Inflammatory macrophage (primary cell): ENCODE measurements around the gene TFEC.
A peak's percentile ranks its signal among the peaks of the same experiment; 100 is the strongest.
"Not testable (repeated sequence)": the region's sequence is repeated elsewhere in the genome, so short reads cannot be mapped to it uniquely, and the experiment has no call there.

Source experiments
- DNase-seq, 2 donors: peaks; one replicate each; pipeline ENCODE4 v3.0.0-alpha.2; 2020 to 2022

The TFEC gene

DNA sequence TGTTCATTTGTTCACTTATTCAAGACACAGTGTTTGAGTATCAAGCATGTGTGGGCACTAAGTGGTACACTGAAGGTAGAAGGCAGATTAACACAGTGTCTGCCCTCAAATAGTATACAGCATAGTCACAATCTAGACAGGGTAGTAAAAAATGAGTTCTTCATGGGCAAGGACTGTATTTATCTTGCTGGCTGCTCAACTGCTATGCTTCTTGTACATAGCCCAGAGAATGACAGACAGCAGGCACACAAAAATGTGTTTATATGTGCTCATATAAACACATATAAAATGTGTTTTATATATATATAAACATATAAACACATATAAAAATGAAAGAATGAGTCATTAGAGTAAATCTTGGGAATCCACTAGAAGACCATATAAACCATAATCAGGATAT is 43.1 kb downstream of the TFEC start:
- no peak for DNase-seq

DNA sequence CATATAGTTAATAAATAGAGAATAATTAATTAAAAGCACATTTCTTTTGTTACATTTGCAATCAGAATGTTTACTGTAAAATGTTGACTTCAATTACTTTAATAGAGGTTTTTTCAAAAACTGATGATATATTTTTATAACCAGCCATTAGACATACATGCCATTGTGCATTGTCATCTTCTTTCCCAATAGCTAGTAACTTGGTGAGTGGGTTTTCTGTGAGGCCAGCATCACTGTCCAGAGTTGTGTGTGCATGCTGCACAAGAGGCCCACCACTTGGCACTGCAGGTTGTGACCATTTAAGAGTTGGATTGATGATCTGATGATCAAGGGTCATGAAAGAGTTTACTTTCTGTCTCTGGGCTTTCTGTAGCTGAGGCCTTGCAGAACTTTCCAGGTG is 46.5 kb downstream of the TFEC start:
- peak in 1 of 2 donors; percentile 38 for DNase-seq

DNA sequence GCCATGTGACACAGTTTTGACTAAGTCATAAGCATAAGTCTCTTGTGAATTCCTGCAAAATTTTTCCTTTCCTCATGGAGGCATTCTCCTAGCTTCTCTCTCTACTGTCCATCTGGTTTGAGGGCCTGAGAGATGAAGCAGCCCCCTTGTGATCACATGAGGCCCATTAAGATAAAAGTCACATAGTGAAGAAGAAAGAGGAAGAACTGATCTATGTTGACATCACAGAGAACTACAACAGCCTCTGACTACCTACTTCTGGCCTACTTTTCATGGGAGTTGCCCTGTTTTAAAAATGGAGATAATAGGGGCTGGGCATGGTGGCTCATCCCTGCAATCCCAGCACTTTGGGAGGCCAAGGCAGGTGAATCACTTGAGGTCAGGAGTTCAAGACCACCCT is 50.4 kb downstream of the TFEC start:
- peak; percentile 48 to 55 for DNase-seq

DNA sequence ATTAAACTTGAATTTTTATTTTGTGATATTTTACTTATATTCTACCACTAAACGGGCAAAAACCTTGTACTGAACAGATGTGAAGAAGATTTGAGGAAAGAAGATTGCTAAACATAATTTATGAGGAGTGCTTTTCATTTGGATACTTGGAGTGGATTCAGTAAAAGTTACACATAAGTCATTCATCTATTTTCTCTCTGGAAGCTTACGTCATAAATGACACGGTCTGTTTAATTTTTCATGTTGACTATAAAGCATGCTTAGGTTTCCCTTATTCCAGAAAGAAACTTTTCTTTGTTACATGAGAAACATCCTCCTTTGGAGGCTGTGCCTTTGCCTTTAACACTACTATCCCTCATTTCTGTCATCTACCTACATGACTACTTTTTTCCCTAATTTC is 53.9 kb downstream of the TFEC start:
- DNase-seq, result no peak

DNA sequence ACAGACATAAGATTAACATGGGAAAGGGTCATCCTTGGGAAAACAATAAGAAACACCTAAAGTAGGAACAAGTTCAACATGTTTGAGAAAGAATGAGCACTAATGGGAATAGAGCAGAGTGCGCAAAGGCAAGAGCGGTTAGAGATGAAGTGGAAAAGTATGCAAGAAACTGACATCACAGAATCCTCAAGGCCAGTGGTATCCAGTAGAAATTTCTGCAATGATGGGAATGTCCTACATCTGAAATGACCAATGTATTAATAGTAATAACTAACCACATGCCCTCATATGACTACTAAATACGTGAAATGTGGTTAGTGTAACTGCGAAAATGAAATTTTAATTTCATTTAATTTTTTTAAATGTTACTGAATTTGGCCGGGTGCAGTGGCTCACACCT is 54.8 kb downstream of the TFEC start:
- no peak for DNase-seq

DNA sequence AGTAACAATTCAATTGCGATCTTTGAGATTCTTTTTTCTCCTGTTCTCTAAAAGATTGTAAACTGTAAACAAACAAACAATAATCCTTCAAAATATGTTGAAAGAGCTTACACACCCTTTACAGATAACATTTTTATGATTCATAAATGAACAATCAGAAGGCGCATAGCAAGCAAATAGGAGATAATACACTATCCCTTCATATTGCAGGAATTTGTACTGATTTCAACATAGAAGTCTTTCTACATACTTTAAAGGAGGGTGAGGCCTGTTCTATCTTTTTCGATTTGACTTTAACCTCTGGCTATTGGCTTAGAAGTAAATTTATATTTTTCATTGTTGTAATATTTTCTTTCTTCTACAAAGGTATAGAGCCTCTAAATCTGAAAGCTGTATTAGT is 57.2 kb downstream of the TFEC start:
- no peak for DNase-seq

DNA sequence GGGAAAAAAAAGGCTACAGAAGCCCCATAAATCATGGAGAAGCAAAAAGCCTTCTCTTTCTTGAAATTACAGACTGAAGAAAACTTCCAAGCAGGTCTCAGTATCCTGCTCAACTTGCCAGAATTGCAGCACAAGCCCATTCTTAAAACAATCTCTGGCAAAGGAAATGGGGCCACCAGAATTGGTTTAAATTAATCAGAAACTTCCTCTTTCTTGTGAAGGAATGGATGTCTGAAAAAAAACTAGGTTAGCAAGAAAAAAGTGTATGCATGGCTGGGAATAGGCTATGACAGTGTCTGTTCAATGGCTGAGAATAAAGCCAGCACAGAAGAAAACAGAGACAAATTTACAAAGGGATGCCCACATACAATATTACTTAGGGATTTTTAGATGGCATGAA is 59.1 kb downstream of the TFEC start:
- DNase-seq, result peak in 1 of 2 donors; percentile 30

DNA sequence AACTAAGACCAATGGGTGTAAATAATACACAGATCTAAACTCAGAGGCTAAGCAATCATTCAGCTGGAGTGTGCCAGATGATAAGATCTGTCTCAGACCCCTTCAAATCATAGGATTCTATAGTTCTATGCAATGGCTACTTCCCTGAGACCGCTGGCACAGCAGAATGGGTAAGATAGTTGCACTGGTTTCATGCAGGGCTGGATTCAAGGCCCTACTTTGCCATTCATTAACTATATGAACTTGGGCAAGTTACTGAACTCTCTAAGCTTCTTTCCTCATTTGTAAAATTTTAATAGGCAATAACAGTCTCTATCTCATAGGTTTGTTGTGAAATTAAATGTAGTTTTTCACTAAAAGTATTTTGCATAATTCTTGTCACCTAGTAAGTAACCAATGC is 62.0 kb downstream of the TFEC start:
- DNase-seq, result no peak

DNA sequence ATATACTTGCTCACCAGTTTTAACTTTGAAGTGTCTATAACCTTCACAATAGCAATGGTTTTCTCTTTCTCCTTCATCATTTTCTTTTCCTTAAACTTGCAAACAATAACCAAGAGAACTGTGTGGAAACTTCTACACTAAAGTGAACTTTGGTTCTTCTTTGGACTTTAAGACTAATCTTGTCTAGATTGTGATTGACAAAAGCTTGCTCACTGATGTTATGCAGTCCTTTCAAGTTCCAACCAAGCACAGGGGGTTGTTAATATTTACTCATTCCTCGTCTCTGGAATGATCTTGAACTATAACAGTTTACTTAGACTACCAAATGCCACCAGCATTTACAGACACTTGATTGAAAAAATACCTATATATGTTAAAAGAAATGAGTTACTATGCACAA is 62.4 kb downstream of the TFEC start:
- DNase-seq, result no peak

DNA sequence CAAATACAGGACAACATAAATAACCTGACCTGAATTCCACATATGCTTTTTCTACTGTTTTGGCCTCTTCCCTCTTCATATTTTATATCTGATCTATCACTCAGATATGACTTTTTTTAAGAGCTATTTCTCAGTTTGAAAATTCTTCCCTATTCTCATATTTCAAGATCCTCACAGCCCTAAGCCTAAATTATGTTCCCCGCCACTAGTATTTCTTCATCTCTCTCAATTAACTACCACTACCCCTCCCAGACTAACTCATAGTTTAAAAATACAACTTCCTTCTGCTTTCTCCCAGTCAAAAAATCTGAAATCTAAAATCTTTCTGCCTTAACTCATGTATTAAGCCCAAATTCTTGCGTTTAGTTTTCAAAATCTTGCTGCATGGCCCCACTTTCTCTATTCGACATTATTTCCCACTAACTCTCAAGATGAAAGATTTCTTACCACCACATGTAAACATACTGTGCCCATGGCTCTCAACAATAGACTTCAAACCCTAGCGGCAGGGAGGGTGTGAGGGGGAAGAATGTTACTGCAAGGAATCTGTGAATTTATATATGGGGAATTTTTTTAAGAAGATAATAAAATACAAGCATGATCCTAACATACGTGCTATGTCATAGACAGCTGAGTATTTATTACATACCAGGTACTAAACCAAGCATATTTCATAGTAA is 64.6 kb downstream of the TFEC start:
- peak; percentile 34 to 70 for DNase-seq

DNA sequence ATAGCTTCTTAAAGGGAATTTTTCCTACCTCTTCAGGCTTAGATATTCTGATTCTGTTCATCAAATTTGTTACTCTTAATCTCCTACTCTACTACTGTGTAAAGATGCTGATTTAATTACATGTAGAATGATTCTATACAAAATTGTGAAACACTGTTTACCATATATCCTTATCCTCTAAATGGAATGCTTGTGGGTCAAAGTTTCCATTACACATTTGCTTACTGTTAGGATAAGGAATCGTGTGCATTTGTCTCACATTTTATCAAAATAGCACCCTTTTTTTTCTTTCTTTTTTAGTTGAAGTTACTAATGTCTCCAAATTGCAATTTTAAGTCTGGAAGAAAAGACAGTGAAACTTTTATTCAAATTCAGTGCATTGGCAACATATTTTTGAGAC is 65.3 kb downstream of the TFEC start:
- DNase-seq, result no peak

DNA sequence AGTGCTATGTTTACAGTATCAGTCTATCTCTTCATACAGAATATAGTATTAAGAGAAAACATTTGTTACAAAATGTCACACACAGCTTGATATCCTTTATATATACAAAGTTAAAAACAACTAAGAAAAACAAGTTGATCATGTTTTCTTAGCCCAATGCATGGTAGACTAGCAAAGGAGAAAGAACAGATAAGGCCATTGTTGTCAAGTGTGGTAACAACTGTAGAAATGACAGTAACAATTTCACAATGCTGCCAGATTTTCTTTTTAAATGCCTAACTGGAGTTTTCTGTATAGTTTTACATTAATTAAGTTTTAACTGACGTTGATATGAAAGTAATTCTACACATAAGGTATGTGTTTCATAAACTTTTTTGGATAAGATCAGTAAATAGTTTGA is 65.8 kb downstream of the TFEC start:
- DNase-seq, result peak in 1 of 2 donors; percentile 18

DNA sequence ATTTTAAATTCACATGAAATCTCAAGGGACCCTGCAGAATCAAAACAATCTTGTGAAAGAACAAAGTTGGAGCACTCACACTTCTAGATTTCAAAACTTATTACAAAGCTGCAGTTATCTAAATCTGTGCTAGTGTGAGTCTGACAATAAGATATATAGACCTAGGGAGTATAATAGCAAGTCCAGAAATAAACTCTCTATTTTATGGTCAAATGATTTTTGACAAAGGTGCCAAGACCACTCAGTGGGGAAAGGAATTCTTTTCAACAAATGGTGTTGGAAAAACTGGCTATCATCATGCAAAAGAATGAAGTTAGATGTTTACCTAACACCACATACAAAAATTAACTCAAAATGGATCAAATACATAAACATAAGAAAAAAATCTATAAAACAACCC is 68.2 kb downstream of the TFEC start:
- no peak for DNase-seq

DNA sequence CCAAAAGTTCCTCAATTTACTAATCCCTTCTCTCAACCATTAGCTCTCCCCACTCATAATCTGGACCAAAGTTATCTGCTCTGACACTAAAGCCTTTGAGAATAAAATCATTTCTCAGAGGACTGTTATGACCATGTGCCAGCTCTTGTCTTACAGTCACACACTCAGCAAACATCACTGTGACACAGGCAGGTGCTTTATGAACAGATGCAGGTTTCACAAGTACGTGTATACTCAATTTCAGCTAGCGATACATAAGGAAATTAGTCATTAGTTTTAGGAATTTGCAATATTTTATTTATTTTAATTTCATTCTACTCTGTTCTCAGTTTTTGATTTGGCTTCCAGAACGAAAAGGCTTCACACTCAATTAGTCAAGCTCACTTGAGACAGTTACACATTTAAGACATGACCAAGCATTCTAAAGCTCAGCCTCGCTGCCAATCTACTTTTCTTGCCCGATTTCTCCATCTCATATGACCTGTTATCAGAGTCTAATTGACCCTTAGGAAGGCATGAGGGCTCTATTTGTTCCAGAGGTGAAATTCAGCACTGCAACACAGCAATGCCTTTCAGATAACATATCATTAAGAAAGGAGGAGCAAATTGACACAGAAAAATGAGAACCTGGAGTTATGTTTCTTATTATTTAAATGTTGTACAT is 76.8 kb downstream of the TFEC start:
- no peak for DNase-seq

DNA sequence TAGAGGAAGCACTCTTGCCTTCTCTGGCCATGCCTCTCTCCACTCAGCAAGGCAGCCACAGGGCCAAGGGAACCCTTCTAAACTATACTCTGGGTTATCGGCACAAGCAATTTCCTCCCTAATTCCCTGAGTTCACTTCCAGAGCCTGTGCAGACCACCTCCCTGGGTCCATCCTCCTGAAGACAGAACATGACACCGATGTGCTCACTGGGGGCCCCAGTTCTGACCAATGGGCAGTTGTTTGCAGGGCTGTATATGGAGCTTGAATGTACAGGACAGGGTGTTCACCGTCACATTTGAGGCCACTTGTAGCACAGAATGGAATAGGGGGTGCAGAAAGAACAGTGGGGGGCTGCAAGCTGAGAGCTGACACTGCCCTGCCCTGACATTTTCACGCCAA is 77.7 kb downstream of the TFEC start:
- DNase-seq, result no peak

DNA sequence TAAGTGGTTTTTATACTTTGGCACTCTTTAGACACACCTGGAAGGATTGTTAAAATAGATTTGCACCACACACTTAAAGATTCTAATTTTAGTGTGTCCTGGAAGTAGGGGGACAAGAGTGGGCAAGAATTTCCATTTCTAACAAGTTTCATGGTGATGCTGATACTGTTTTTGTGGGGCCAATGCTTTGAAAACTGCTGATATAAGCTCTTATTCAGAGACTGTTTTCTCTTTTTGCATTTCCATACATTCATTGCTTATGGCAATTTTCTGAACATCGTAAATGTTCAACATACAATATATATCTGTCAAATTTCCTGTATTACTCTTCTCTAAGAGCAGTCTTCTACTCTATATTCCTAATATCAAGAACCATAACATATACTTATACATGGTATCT is 79.0 kb downstream of the TFEC start:
- no peak for DNase-seq

DNA sequence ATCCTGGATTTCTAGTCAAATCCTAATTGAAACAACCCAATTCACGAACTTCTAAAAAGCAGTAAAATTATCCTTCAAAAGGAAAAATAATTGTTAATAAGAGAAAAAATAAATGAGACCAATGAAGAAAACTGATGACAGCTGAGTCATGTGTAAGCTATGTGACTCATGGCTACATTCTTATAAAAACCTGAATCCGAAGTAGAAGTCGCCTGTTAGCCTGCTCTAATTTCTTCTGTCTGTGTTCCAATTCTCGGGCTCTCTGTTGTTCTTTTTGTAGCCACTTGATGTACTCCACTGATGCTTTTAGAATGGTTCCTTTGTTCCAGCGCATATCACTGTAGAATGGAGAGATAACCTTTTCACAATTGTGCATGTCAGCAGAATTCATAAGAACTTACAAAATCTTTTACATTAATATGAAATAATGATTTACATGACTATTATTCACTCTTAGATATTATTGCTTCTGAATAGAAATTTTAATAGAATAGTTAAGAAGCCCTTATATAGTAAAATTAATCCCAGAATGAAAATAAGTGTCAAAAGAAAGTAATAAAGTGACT is 88.8 kb downstream of the TFEC start:
- DNase-seq, result no peak

DNA sequence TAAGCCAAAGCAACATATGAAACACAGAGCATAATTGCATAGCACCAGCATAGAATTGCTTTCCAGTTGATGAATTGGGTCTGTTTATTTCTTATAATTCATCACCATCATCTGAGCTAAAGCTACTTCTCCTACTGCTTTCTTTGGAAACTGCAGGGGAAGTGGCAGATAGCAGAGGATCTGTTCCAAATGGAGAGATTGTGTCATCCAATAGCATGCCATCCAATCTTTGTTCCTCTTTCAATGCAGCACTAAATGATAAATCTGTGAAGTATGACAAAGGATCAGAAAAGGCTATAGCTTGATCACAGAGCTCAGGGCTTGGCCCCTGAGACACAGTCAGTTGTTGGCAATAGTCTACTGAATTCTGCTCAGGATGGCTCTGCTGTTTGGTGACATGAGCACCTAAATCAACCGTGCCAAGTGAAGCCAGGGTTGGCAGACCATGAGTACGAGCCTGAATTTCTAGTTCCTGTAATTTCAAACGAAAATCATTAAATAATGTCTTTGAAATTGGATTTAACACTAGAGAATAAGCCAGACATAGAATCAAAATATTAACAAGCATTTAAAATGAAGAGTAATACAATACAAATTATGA is 90.0 kb downstream of the TFEC start:
- peak; percentile 79 to 85 for DNase-seq

DNA sequence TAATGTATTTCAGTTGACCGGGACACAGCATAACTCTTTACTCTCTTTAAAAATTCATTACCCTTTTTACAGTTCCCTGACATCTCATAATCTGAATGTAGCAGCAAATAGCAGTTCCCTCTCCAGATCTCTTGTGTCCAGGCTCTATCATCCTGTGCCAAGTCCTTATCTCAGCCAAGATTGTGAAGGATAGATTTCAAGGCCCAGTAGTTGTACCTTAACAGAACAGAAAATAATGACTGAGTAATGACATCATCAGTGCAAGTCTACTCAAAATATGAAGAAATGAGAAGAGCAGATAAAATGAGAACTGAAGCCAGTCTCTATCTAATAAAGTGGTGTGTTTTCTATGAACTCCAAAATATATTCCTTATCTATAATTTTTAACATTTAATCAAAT is 92.6 kb downstream of the TFEC start:
- no peak for DNase-seq

DNA sequence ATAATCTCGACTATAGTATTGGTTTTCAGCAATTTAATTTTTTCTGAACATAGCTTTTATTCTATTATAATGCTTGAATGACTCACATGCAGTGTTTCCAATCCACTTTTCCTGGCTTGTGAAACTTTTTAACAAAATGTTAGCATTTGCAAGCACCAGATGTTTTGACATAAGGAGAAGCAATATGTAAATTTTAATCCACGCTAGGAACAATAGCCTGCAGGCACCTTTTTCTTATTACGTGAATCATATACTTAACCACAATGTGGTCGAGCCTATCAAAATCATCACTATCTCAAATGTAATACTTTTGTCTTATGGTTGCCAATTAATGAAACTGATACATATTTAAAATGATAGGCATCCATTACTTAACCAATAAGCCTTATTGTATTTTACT is 97.1 kb downstream of the TFEC start:
- DNase-seq, result no peak

DNA sequence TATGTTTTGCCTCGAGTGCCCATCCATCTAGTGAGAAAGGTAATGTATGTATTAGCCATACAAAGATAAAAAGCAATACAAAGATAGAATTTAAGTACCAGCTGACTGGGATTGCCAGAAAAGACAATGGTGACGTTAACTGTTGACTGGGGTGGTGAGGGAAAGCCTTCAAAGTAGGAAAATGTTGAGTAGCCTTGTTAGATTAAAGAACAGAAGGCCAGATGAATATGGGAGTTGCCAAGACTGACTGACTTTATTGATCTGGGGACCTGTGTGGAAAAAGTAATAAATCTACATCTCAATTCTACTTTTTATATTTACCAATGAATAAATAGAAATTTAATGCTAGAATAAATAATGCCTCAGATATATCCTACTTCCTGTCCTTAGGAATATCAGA is 97.7 kb downstream of the TFEC start:
- DNase-seq, result no peak

DNA sequence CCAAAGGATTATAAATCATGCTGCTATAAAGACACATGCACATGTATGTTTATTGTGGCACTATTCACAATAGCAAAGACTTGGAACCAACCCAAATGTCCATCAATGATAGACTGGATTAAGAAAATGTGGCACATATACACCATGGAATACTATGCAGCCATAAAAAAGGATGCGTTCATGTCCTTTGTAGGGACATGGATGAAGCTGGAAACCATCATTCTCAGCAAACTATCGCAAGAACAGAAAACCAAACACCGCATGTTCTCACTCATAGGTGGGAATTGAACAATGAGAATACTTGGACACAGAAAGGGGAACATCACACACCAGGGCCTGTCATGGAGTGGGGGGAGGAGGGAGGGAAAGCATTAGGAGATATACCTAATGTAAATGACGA is 100.4 kb downstream of the TFEC start:
- not testable (repeated sequence) for DNase-seq

DNA sequence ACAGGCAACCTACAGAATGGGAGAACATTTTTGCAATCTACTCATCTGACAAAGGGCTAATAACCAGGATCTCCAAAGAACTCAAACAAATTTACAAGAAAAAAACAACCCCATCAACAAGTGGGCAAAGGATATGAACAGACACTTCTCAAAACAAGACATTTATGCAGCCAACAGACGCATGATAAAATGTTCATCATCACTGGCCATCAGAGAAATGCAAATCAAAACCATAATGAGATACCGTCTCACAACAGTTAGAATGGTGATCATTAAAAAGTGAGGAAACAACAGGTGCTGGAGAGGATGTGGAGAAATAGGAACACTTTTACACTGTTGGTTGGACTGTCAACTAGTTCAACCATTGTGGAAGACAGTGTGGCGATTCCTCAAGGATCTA is 100.8 kb downstream of the TFEC start:
- not testable (repeated sequence) for DNase-seq

DNA sequence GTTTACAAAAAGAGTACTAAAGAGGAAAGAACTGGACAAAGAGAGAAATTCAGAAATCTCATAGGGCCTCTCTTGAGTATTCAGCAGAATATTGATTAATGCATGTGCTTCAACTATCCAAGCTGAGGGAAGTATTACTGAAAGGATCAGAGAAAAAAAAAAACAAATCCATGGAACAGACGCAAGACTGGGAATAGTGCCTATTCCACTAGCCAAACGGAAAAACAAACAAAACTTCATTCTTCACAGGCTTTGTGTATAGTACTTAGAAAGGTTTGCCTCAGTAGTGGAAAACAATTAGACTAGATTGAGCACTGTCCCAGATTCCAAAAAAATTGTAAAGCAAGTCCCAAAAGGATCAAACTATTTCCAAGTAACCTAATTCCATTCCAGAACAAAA is 106.2 kb downstream of the TFEC start:
- no peak for DNase-seq
